DND-41 (cell line): ENCODE data around the gene CBR4.

Source experiments
- CTCF ChIP-seq: IDR thresholded peaks from 2 replicates; pipeline ENCODE4 v1.5.1; 2012; ENCODE audit warnings: borderline replicate concordance, low read length, moderate library complexity, mild to moderate bottlenecking; ENCODE audit not compliant: poor library complexity, severe bottlenecking; ENCODE audit errors: extremely low read depth
- EZH2 ChIP-seq: IDR thresholded peaks from 3 replicates; pipeline ENCODE4 v1.6.1; 2012; ENCODE audit warnings: borderline replicate concordance, low read depth, mild to moderate bottlenecking, moderate library complexity, low read length, inconsistent platforms; ENCODE audit not compliant: severe bottlenecking

- TF ChIP-seq CTCF: no peak
- TF ChIP-seq EZH2: no peak
Observed at GRCh38 chr4:168994958-168995357, 15.1 kb downstream of the CBR4 start.
